GM12891 (cell line): Measurements from ENCODE around the gene OR4E2.
"Not testable (repeated sequence)": the region's sequence is repeated elsewhere in the genome, so short reads cannot be mapped to it uniquely, and the experiment has no call there.

Experiments
- DNase-seq: peaks from one replicate; pipeline ENCODE4 v3.0.0; 2011; ENCODE audit warnings: low spot score; ENCODE audit not compliant: insufficient read length
- FAIRE-seq: peaks from 2 replicates; lab custom pipeline; 2011; peaks lifted over from hg19 to GRCh38; lab: Jason Lieb, UNC
- PAX5 ChIP-seq: IDR thresholded peaks from 2 replicates; pipeline ENCODE4 v1.6.1; 2011; ENCODE audit warnings: low read length, moderate library complexity, mild to moderate bottlenecking; ENCODE audit not compliant: insufficient read depth, severe bottlenecking
- POLR2A ChIP-seq: IDR thresholded peaks from 2 replicates; pipeline ENCODE4 v1.6.1; 2011; ENCODE audit warnings: low read depth, low read length, control low read depth
- POLR2AphosphoS5 ChIP-seq: IDR thresholded peaks from 2 replicates; pipeline ENCODE4 v1.6.1; 2011; ENCODE audit warnings: low read depth, low read length, control low read depth
- POU2F2 ChIP-seq: IDR thresholded peaks from 2 replicates; pipeline ENCODE4 v1.6.1; 2011; ENCODE audit warnings: low read depth, mild to moderate bottlenecking, control low read depth, low read length, moderate library complexity
- SPI1 ChIP-seq: IDR thresholded peaks from 2 replicates; pipeline ENCODE4 v1.6.1; 2011; ENCODE audit warnings: low read depth, low read length, control low read depth
- TAF1 ChIP-seq: IDR thresholded peaks from 2 replicates; pipeline ENCODE4 v1.6.1; 2011; ENCODE audit warnings: low read depth, low read length, control low read depth

OR4E2 gene

DNA sequence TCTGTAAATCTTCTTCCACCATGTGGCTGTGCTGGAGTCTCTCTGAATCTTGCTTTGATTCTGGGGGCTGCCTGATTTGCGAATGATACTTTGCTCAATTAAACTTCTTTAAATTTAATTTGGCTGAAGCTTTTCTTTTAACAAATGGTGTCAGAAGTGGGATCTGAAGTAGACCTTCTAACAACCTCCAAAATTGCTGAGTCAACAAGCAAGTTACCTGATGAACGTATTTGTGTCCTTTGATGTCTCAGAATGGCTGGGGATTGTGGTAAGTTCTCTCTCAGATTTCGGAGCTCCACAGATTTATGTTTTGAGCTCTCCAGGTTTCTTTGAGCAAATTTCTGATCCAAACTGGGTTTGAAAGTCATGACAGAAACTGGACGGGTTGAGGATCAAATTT, 21.9 kb downstream of the OR4E2 start:
- DNase-seq = no peak
- TF ChIP-seq POLR2A (no peak), POLR2AphosphoS5 (no peak), POU2F2 (no peak), TAF1 (no peak), SPI1 (no peak), PAX5 (no peak)
- no peak for FAIRE-seq

GRCh38 chr14:21680072-21680471, 26.4 kb downstream of the OR4E2 start:
- TF ChIP-seq PAX5 = no peak
- no peak for TF ChIP-seq POU2F2
- no peak for TF ChIP-seq POLR2AphosphoS5
- DNase-seq (no peak), FAIRE-seq (no peak)

- TF ChIP-seq POLR2A = no peak
- no peak for TF ChIP-seq POU2F2
- TF ChIP-seq PAX5 = no peak
- FAIRE-seq = no peak
- DNase-seq = no peak
Measured at GRCh38 chr14:21686468-21686867, 32.8 kb downstream of the OR4E2 start.

- no peak for DNase-seq
- FAIRE-seq = no peak
- TF ChIP-seq POLR2A (no peak), SPI1 (no peak), POU2F2 (no peak), POLR2AphosphoS5 (no peak), PAX5 (no peak), TAF1 (no peak)
Measured at GRCh38 chr14:21694425-21694824, 40.8 kb downstream of the OR4E2 start.

- FAIRE-seq = not testable (repeated sequence)
Measured at GRCh38 chr14:21697662-21698061, 44.0 kb downstream of the OR4E2 start.

GRCh38 chr14:21698538-21698937, 44.9 kb downstream of the OR4E2 start:
- not testable (repeated sequence) for DNase-seq, FAIRE-seq

More at GRCh38 chr14:21697662-21698061, 44.0 kb downstream of the OR4E2 start:
- not testable (repeated sequence) for DNase-seq

GRCh38 chr14:21699551-21699950, 45.9 kb downstream of the OR4E2 start:
- DNase-seq (no peak), FAIRE-seq (no peak)
- TF ChIP-seq SPI1 (no peak), PAX5 (no peak), POLR2AphosphoS5 (no peak), TAF1 (no peak), POLR2A (no peak), POU2F2 (no peak)

- DNase-seq (no peak), FAIRE-seq (no peak)
- TF ChIP-seq POU2F2 (no peak), POLR2A (no peak), PAX5 (no peak), SPI1 (no peak), POLR2AphosphoS5 (no peak), TAF1 (no peak)
Measured at GRCh38 chr14:21702316-21702715, 48.7 kb downstream of the OR4E2 start.

DNA sequence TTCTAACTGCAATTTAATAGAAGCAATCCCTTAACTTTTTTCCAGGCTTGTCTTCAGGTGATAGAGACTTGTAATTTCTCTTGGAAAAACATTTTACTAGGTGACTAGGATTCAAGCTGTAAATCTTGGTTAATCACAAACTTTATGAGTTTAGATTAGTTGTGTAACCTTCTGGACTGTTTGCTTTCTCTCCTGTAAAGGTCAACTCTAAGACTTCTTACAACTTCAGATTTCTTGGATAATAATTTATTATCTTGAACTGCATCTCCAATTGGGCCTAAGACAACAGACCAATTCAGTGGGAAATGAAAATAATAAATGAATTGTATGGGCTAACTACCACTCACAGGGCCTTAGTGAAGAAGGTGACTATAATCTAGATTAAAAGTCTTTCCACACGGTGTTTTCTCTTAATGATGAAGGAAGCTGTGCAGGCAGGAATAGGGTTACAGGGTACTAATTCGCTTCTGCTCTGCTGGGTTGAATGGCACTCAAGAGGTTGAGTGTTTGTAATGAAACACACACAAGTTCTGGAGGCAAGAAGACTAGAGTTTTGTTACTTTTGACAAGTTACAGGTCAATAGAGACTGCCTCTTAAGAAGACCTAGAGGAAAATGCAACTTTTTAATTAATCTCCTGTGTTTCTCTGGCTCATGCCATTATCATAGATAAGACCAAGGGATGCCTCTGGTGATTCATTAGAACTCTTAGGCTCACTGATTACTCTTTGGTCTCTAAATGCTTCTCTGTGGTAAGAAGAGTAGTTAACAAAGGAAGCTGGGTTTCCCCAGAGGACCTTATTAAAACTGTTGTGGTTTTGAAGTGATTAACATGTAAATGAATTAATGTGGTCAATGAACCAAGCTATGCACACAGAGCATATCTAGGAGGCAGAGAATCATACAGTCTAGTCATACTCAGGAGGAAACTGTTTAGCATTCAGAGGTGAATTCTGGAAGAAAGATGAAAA, 50.0 kb downstream of the OR4E2 start:
- TF ChIP-seq POLR2AphosphoS5 (no peak), POLR2A (no peak), SPI1 (no peak), PAX5 (no peak), TAF1 (no peak), POU2F2 (no peak)
- no peak for FAIRE-seq
- DNase-seq = no peak

DNA sequence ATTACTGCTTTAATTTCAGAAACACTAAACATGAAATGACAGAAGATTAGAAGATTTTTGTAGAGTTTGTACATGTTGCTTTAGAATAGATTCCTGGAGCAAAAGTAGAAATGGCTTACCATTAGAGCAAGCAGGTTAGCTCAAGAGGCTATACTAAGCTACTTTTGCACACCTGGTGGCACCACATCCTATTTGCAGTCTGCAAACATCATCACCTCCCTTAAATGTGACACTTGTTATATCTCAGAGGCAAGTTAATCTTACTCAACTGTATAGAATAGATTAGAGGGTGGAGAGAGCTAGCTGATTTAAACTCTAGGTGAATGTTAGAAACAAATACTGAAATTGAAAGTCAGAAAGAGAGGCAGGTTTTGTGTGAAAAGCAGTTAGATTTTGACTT, 50.7 kb downstream of the OR4E2 start:
- TF ChIP-seq SPI1 (no peak), POLR2AphosphoS5 (no peak), PAX5 (no peak), TAF1 (no peak), POLR2A (no peak), POU2F2 (no peak)

More for the DNA sequence above, 50.7 kb downstream of the OR4E2 start:
- no peak for FAIRE-seq
- no peak for DNase-seq
